A549 (cell line): Measurements from ENCODE around the gene KAT8. TPM values are rescaled to one million over a fixed set of nuclear protein-coding genes. Genes with fewer than 3 reads are reported as not detected.

Experiments
- ATAC-seq, 2 experiments: fragments of 200-7000 bp in 1 of 2; fragments of >200 bp in 1 of 2; cut with Nextera tagmentation in 1 of 2; cut with Tn5 transposase in 1 of 2; 3 replicates each; pipeline versions ENCODE4 v1.8.0 to v1.9.1; 2018 to 2020; ENCODE audit warnings: mild to moderate bottlenecking in 1 of 2, moderate library complexity in 1 of 2
- CTCF ChIA-PET: fragments of 300-600 bp; sonication (Branson Sonifier 250); formaldehyde crosslinking; extraction: SDS; loops from one replicate; lab custom pipeline; 2021; ENCODE audit warnings: antibody characterized with exemption, inconsistent platforms; lab: Yijun Ruan, JAX
- POLR2A ChIA-PET: fragments of 350-600 bp; formaldehyde crosslinking; extraction: SDS; loops from one replicate; lab custom pipeline; 2021; ENCODE audit warnings: antibody characterized with exemption, inconsistent platforms; lab: Yijun Ruan, JAX
- DNase-seq, 2 experiments: peaks; one replicate each; pipeline versions ENCODE4 v3.0.0 to v3.0.0-alpha.2; 2011 to 2016; ENCODE audit warnings: low read depth in 1 of 2, low spot score in 1 of 2
- FAIRE-seq: peaks from 2 replicates; lab custom pipeline; 2011; peaks lifted over from hg19 to GRCh38; lab: Jason Lieb, UNC
- H3K27ac ChIP-seq, 2 experiments: fragments of >200 bp; sonication (Bioruptor Twin); formaldehyde crosslinking; 3 replicates each; pipeline ENCODE4 v1.5.1; 2016 to 2017
- H3K4me1 ChIP-seq: fragments of >200 bp; sonication (Bioruptor Twin); formaldehyde crosslinking; 3 replicates; pipeline ENCODE4 v1.6.1; 2016
- H3K4me2 ChIP-seq: fragments of >200 bp; sonication (Bioruptor Twin); formaldehyde crosslinking; 3 replicates; pipeline ENCODE4 v1.6.1; 2016
- H3K4me3 ChIP-seq: fragments of >200 bp; sonication (Bioruptor Twin); formaldehyde crosslinking; 3 replicates; pipeline ENCODE4 v1.5.1; 2016
- H3K9me3 ChIP-seq: fragments of >200 bp; sonication (Bioruptor Twin); formaldehyde crosslinking; 3 replicates; pipeline ENCODE4 v1.6.1; 2016
- CBX2 ChIP-seq: fragments of 200-600 bp; sonication (generic); IDR thresholded peaks from 2 replicates; pipeline ENCODE4 v1.6.1; 2016; ENCODE audit warnings: low read depth, mild to moderate bottlenecking, borderline replicate concordance
- CHD2 ChIP-seq: fragments of 150-350 bp; IDR thresholded peaks from 2 replicates; pipeline ENCODE4 v1.6.1; 2014; ENCODE audit warnings: low read length; ENCODE audit not compliant: partially characterized antibody
- CHD4 ChIP-seq: fragments of 200-600 bp; sonication (generic); IDR thresholded peaks from 2 replicates; pipeline ENCODE4 v1.6.1; 2016; ENCODE audit warnings: antibody characterized with exemption, mild to moderate bottlenecking, borderline replicate concordance
- EP300 ChIP-seq, 2 experiments: fragments of >200 bp; sonication (Bioruptor Twin); formaldehyde crosslinking; IDR thresholded peaks; 2 replicates in 1 of 2; 3 replicates in 1 of 2; pipeline ENCODE4 v1.6.1; 2016 to 2017
- FOXS1 ChIP-seq: fragments of 250-450 bp; sonication (Bioruptor Pico); IDR thresholded peaks from 2 replicates; pipeline ENCODE4 v1.5.0; 2020; ENCODE audit warnings: mild to moderate bottlenecking, moderate library complexity
- HOXB13 ChIP-seq: fragments of 250-450 bp; sonication (Bioruptor Pico); IDR thresholded peaks from 2 replicates; pipeline ENCODE4 v1.5.0; 2020; ENCODE audit warnings: low read depth, mild to moderate bottlenecking, moderate library complexity
- JUN ChIP-seq, 2 experiments: fragments of >200 bp; sonication (Bioruptor Twin); formaldehyde crosslinking; IDR thresholded peaks; 2 replicates in 1 of 2; 3 replicates in 1 of 2; pipeline ENCODE4 v1.6.1; 2016 to 2017
- JUNB ChIP-seq: fragments of >200 bp; sonication (Bioruptor Twin); formaldehyde crosslinking; IDR thresholded peaks from 2 replicates; pipeline ENCODE4 v1.6.1; 2016
- NPAS2 ChIP-seq: fragments of 250-450 bp; sonication (Bioruptor Pico); IDR thresholded peaks from 2 replicates; pipeline ENCODE4 v1.8.0; 2022; ENCODE audit warnings: mild to moderate bottlenecking, moderate library complexity, borderline replicate concordance
- SREBF2 ChIP-seq: fragments of 450-650 bp; IDR thresholded peaks from 2 replicates; pipeline ENCODE4 v1.6.1; 2014; ENCODE audit warnings: mild to moderate bottlenecking, moderate library complexity
- TFCP2L1 ChIP-seq: fragments of 250-450 bp; sonication (Bioruptor Pico); IDR thresholded peaks from 2 replicates; pipeline ENCODE4 v1.5.0; 2021; ENCODE audit warnings: mild to moderate bottlenecking
- TP53 ChIP-seq: fragments of 250-450 bp; sonication (Bioruptor Pico); IDR thresholded peaks from 2 replicates; pipeline ENCODE4 v1.5.0; 2021; ENCODE audit warnings: mild to moderate bottlenecking, moderate library complexity
- WGBS: methylation state at CpG from one replicate; pipeline ENCODE4 v1.1.6; 2017; ENCODE audit errors: missing lambda C conversion rate; 5-methylcytosine and 5-hydroxymethylcytosine counted together
- polyA plus RNA-seq, 4 experiments: library from polyadenylated mRNA; depleted of rRNA in 3 of 4; stranded (reverse); fragments of >200 nt; fragmentation: RNase III in 1 of 4; extraction: RNeasy Plus Mini Kit Qiagen cat#74134 plus additional on column Dnase treatment in 1 of 4; gene quantifications; 2 replicates in 3 of 4; 3 replicates in 1 of 4; pipeline ENCODE4 v1.2.3, GENCODE V29; 2011 to 2017
- TF ChIP-seq, protein P1 (sequence below): fragments of 200-600 bp; sonication (generic); IDR thresholded peaks from 2 replicates; pipeline ENCODE4 v1.6.1; 2016; ENCODE audit warnings: antibody characterized with exemption, mild to moderate bottlenecking, moderate library complexity
- TF ChIP-seq, protein P2 (sequence below): IDR thresholded peaks from 2 replicates; pipeline ENCODE4 v1.6.1; 2012
- TF ChIP-seq, protein P3 (sequence below): fragments of 250-450 bp; sonication (Bioruptor Pico); IDR thresholded peaks from 2 replicates; pipeline ENCODE4 v1.5.0; 2020; ENCODE audit warnings: low read depth, mild to moderate bottlenecking, moderate library complexity
- TF ChIP-seq, protein P4 (sequence below): fragments of 450-650 bp; IDR thresholded peaks from 2 replicates; pipeline ENCODE4 v1.6.1; 2014; ENCODE audit warnings: antibody characterized with exemption

Gene KAT8
- polyA plus RNA-seq, 2 of the 4 experiments (the other 2 are of a cell fraction), result 34.4 to 42.2 TPM

DNA sequence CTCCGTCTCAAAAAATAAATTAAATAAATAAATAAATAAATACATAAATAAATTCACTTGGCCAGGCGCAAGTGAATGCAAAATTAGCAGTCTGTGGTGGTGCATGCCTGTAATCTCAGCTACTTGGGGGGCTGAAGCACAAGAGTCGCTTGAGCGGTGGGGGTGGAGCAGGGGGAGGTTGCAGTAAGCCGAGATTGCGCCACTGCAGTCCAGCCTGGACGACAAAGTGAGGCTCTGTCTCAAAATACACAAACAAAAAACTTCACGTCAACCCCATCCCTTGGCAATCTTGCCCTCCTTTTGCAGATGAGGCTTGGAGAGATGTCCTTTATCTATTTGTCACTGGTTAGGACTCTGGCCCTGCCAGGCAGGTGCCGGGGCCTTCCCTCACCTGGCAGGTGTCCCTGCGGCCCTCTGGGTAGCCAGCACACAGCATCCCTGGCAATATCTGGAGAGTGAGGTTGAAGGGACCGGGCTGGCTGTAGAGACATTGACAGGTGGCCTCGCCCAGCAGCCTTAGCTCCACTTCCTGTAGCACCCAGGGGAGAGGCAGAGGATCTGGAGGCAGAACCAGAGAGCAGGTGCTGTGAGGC lies 28.0 kb downstream of the KAT8 start (continued):
- TF ChIP-seq, protein P1, sequence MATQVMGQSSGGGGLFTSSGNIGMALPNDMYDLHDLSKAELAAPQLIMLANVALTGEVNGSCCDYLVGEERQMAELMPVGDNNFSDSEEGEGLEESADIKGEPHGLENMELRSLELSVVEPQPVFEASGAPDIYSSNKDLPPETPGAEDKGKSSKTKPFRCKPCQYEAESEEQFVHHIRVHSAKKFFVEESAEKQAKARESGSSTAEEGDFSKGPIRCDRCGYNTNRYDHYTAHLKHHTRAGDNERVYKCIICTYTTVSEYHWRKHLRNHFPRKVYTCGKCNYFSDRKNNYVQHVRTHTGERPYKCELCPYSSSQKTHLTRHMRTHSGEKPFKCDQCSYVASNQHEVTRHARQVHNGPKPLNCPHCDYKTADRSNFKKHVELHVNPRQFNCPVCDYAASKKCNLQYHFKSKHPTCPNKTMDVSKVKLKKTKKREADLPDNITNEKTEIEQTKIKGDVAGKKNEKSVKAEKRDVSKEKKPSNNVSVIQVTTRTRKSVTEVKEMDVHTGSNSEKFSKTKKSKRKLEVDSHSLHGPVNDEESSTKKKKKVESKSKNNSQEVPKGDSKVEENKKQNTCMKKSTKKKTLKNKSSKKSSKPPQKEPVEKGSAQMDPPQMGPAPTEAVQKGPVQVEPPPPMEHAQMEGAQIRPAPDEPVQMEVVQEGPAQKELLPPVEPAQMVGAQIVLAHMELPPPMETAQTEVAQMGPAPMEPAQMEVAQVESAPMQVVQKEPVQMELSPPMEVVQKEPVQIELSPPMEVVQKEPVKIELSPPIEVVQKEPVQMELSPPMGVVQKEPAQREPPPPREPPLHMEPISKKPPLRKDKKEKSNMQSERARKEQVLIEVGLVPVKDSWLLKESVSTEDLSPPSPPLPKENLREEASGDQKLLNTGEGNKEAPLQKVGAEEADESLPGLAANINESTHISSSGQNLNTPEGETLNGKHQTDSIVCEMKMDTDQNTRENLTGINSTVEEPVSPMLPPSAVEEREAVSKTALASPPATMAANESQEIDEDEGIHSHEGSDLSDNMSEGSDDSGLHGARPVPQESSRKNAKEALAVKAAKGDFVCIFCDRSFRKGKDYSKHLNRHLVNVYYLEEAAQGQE, result no peak

DNA sequence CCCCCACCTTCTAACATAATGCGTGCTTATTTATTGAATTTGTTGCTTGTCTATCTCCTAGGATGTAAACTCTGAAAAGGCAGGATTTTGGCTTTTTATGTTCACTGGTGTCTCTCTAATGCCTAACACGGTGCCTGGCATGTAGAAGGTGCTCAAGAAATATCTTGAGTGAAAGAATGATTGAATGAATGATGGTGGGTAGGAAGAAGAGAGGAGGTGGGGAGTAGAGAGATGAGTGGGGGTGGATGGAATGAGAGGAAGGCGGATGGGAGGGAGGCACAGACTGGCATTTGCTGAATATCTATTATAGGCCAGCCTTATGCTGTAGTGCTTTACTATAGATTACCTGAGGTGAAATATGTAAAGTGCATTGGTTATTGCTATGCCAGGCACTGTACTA lies 30.1 kb downstream of the KAT8 start:
- no peak for FAIRE-seq
- WGBS, result 68% methylated on average over 3 of the region's 3 CpGs
- ATAC-seq, result no peak
- H3K4me3 ChIP-seq, result no peak overlapping the region
- DNase-seq, result no peak
- no peaks in the 10 kb centered on the region for H3K9me3 ChIP-seq
- ChIA-PET POLR2A (no interaction called here), CTCF (interaction anchor here (1.4 kb wide), 1 partner anchor 10 kb away, joined by 3 read pairs; no protein-coding TSS in a partner anchor)
- no peak overlapping the region for H3K4me2 ChIP-seq
- TF ChIP-seq CBX2 (no peak), JUN (IDR thresholded peaks at IDR 0.05) (no peak), JUNB (no peak), NPAS2 (CRISPR knock-in tag) (no peak), SREBF2 (no peak), TP53 (CRISPR knock-in tag) (no peak), TFCP2L1 (CRISPR knock-in tag) (no peak), HOXB13 (no peak), EP300 (IDR thresholded peaks at IDR 0.05) (no peak), FOXS1 (CRISPR knock-in tag) (no peak)
- TF ChIP-seq, protein P2, sequence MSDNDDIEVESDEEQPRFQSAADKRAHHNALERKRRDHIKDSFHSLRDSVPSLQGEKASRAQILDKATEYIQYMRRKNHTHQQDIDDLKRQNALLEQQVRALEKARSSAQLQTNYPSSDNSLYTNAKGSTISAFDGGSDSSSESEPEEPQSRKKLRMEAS, result no peak
- TF ChIP-seq, protein P3, sequence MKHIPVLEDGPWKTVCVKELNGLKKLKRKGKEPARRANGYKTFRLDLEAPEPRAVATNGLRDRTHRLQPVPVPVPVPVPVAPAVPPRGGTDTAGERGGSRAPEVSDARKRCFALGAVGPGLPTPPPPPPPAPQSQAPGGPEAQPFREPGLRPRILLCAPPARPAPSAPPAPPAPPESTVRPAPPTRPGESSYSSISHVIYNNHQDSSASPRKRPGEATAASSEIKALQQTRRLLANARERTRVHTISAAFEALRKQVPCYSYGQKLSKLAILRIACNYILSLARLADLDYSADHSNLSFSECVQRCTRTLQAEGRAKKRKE (CRISPR knock-in tag), result no peak
- peaks cover 8% of the 10 kb centered on the region; the same call in 2 of the 3 replicates for H3K4me1 ChIP-seq
- H3K27ac ChIP-seq, result no peak overlapping the region

DNA sequence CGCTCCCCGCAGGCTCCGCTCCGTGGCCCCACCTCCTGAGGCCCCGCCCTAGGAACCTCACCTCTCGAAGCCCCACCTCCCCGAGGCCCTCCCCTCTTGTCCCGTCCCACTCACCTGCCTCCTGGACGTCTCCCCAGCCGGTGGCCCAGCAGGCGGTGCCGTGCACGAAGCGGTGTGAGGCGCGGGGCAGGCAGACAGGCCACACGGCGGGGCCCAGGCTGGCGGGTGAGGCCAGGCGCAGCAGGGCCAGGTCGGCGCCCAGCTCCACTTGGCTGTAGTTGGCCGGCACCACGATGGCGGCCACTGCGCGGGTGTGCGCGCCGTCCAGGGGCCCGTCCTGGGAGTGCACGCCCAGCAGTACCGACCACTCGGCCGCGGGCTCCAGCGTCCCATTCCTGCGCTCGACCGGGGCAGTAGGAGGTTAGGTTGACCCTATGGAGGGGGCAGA lies 30.8 kb downstream of the KAT8 start:
- CTCF ChIA-PET, result interaction anchor here (1.3 kb wide), 1 partner anchor 163 kb away, joined by 7 read pairs; the partner anchor contains the start of gene HSD3B7
- TF ChIP-seq TFCP2L1 (CRISPR knock-in tag) (no peak), TP53 (CRISPR knock-in tag) (no peak), CHD4 (no peak), CHD2 (no peak)
- TF ChIP-seq, protein P4, sequence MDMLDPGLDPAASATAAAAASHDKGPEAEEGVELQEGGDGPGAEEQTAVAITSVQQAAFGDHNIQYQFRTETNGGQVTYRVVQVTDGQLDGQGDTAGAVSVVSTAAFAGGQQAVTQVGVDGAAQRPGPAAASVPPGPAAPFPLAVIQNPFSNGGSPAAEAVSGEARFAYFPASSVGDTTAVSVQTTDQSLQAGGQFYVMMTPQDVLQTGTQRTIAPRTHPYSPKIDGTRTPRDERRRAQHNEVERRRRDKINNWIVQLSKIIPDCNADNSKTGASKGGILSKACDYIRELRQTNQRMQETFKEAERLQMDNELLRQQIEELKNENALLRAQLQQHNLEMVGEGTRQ, result no peak
- TF ChIP-seq, all 56 proteins: peak for 0
- H3K4me2 ChIP-seq, result no peak overlapping the region
- WGBS, result 75% methylated on average over 7 of the region's 40 CpGs
- H3K9me3 ChIP-seq, result no peaks in the 10 kb centered on the region
- 0 out of 3 replicates have a peak, but pooled peaks cover 3% of the 10 kb centered on the region for H3K4me1 ChIP-seq
- ATAC-seq (0 out of 6 replicates have a peak, but pooled peaks of 1 of the 2 experiments have one; percentile 7), FAIRE-seq (no peak), DNase-seq (no peak)
- POLR2A ChIA-PET, result no interaction called here
- H3K27ac ChIP-seq, result no peak overlapping the region
- no peak overlapping the region for H3K4me3 ChIP-seq
